A549 (cell line): Measurements from ENCODE around the gene ZNF892.

Experiments
- BHLHE40 ChIP-seq: IDR thresholded peaks from 2 replicates; pipeline ENCODE4 v1.6.1; 2012; ENCODE audit warnings: low read depth, low read length, inconsistent platforms
- ESRRA ChIP-seq: fragments of 150-350 bp; IDR thresholded peaks from 2 replicates; pipeline ENCODE4 v1.6.1; 2014; ENCODE audit warnings: mild to moderate bottlenecking, low read length, borderline replicate concordance
- NFE2L2 ChIP-seq: fragments of 150-350 bp; conservative IDR thresholded peaks from 2 replicates; pipeline ENCODE4 v1.6.1; 2014; ENCODE audit warnings: low read length
- POLR2A ChIP-seq: IDR thresholded peaks from 2 replicates; pipeline ENCODE4 v1.6.1; 2012; ENCODE audit warnings: mild to moderate bottlenecking, low read length
- RAD21 ChIP-seq, 2 experiments: fragments of >200 bp in 1 of 2; sonication (Bioruptor Twin) in 1 of 2; formaldehyde crosslinking in 1 of 2; IDR thresholded peaks in 1 of 2; conservative IDR thresholded peaks in 1 of 2; 2 replicates in 1 of 2; 3 replicates in 1 of 2; pipeline ENCODE4 v1.6.1; 2012 to 2018; ENCODE audit warnings: inconsistent platforms in 1 of 2
- RCOR1 ChIP-seq: fragments of 150-350 bp; IDR thresholded peaks from 2 replicates; pipeline ENCODE4 v1.6.1; 2014; ENCODE audit warnings: antibody characterized with exemption, low read length, low read depth
- RFX5 ChIP-seq: fragments of 450-650 bp; IDR thresholded peaks from 2 replicates; pipeline ENCODE4 v1.7.1; 2014; ENCODE audit warnings: antibody characterized with exemption, mild to moderate bottlenecking, moderate library complexity
- RNF2 ChIP-seq: fragments of 200-600 bp; sonication (generic); IDR thresholded peaks from 2 replicates; pipeline ENCODE4 v1.6.1; 2016; ENCODE audit warnings: low read depth, mild to moderate bottlenecking, antibody characterized with exemption, moderate library complexity, borderline replicate concordance
- ZFP36 ChIP-seq: fragments of 450-650 bp; IDR thresholded peaks from 2 replicates; pipeline ENCODE4 v1.6.1; 2014; ENCODE audit warnings: borderline replicate concordance; ENCODE audit not compliant: partially characterized antibody
- TF ChIP-seq, protein P1 (sequence below): fragments of >200 bp; sonication (Bioruptor Twin); formaldehyde crosslinking; IDR thresholded peaks from 3 replicates; pipeline ENCODE4 v1.5.1; 2016
- TF ChIP-seq, protein P2 (sequence below): fragments of 450-650 bp; IDR thresholded peaks from 2 replicates; pipeline ENCODE4 v1.6.1; 2014; ENCODE audit warnings: antibody characterized with exemption
- TF ChIP-seq, protein P3 (sequence below): fragments of 200-600 bp; sonication (generic); IDR thresholded peaks from 2 replicates; pipeline ENCODE4 v1.6.1; 2016; ENCODE audit warnings: antibody characterized with exemption, mild to moderate bottlenecking, moderate library complexity
- TF ChIP-seq, protein P4 (sequence below): IDR thresholded peaks from 2 replicates; pipeline ENCODE4 v1.6.1; 2012
- TF ChIP-seq, protein P5 (sequence below): IDR thresholded peaks from 2 replicates; pipeline ENCODE4 v1.6.1; 2012

DNA sequence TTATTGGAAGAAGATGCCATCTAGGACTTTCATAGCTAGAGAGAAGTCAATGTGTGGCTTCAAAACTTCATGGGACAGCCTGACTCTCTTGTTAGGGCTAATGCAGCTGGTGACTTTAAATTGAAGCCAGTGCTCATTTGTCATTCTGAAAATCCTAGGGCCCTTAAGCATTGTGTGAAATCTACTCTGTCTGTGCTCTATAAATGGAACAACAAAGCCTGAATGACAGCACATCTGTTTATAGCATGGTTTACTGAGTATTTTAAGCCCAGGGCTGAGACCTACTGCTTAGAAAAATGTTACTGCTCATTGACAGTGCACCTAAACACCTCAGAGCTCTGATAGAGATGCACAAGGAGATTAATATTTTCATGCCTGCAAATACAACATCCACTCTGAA lies 30.8 kb downstream of the ZNF892 start:
- TF ChIP-seq RAD21 (conservative IDR thresholded peaks at IDR 0.05 in 1 of 2, IDR thresholded peaks at IDR 0.05 in 1 of 2) (no peak), POLR2A (no peak), NFE2L2 (no peak), RNF2 (no peak), ZFP36 (no peak), RFX5 (no peak), RCOR1 (no peak), BHLHE40 (no peak), ESRRA (no peak)
- TF ChIP-seq, protein P1, sequence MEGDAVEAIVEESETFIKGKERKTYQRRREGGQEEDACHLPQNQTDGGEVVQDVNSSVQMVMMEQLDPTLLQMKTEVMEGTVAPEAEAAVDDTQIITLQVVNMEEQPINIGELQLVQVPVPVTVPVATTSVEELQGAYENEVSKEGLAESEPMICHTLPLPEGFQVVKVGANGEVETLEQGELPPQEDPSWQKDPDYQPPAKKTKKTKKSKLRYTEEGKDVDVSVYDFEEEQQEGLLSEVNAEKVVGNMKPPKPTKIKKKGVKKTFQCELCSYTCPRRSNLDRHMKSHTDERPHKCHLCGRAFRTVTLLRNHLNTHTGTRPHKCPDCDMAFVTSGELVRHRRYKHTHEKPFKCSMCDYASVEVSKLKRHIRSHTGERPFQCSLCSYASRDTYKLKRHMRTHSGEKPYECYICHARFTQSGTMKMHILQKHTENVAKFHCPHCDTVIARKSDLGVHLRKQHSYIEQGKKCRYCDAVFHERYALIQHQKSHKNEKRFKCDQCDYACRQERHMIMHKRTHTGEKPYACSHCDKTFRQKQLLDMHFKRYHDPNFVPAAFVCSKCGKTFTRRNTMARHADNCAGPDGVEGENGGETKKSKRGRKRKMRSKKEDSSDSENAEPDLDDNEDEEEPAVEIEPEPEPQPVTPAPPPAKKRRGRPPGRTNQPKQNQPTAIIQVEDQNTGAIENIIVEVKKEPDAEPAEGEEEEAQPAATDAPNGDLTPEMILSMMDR = no peak
- TF ChIP-seq, protein P2, sequence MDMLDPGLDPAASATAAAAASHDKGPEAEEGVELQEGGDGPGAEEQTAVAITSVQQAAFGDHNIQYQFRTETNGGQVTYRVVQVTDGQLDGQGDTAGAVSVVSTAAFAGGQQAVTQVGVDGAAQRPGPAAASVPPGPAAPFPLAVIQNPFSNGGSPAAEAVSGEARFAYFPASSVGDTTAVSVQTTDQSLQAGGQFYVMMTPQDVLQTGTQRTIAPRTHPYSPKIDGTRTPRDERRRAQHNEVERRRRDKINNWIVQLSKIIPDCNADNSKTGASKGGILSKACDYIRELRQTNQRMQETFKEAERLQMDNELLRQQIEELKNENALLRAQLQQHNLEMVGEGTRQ = no peak
- TF ChIP-seq, protein P3, sequence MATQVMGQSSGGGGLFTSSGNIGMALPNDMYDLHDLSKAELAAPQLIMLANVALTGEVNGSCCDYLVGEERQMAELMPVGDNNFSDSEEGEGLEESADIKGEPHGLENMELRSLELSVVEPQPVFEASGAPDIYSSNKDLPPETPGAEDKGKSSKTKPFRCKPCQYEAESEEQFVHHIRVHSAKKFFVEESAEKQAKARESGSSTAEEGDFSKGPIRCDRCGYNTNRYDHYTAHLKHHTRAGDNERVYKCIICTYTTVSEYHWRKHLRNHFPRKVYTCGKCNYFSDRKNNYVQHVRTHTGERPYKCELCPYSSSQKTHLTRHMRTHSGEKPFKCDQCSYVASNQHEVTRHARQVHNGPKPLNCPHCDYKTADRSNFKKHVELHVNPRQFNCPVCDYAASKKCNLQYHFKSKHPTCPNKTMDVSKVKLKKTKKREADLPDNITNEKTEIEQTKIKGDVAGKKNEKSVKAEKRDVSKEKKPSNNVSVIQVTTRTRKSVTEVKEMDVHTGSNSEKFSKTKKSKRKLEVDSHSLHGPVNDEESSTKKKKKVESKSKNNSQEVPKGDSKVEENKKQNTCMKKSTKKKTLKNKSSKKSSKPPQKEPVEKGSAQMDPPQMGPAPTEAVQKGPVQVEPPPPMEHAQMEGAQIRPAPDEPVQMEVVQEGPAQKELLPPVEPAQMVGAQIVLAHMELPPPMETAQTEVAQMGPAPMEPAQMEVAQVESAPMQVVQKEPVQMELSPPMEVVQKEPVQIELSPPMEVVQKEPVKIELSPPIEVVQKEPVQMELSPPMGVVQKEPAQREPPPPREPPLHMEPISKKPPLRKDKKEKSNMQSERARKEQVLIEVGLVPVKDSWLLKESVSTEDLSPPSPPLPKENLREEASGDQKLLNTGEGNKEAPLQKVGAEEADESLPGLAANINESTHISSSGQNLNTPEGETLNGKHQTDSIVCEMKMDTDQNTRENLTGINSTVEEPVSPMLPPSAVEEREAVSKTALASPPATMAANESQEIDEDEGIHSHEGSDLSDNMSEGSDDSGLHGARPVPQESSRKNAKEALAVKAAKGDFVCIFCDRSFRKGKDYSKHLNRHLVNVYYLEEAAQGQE = no peak
- TF ChIP-seq, protein P4, sequence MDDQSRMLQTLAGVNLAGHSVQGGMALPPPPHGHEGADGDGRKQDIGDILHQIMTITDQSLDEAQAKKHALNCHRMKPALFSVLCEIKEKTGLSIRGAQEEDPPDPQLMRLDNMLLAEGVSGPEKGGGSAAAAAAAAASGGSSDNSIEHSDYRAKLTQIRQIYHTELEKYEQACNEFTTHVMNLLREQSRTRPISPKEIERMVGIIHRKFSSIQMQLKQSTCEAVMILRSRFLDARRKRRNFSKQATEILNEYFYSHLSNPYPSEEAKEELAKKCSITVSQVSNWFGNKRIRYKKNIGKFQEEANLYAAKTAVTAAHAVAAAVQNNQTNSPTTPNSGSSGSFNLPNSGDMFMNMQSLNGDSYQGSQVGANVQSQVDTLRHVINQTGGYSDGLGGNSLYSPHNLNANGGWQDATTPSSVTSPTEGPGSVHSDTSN = no peak
- TF ChIP-seq, protein P5, sequence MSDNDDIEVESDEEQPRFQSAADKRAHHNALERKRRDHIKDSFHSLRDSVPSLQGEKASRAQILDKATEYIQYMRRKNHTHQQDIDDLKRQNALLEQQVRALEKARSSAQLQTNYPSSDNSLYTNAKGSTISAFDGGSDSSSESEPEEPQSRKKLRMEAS = no peak
